ENCODE measurements around the gene CERKL. TPM values are rescaled to one million over a fixed set of nuclear protein-coding genes. Genes with fewer than 3 reads are reported as not detected.

CERKL gene
- total RNA-seq, 1 donor from 2014 or later: not detected

DNA sequence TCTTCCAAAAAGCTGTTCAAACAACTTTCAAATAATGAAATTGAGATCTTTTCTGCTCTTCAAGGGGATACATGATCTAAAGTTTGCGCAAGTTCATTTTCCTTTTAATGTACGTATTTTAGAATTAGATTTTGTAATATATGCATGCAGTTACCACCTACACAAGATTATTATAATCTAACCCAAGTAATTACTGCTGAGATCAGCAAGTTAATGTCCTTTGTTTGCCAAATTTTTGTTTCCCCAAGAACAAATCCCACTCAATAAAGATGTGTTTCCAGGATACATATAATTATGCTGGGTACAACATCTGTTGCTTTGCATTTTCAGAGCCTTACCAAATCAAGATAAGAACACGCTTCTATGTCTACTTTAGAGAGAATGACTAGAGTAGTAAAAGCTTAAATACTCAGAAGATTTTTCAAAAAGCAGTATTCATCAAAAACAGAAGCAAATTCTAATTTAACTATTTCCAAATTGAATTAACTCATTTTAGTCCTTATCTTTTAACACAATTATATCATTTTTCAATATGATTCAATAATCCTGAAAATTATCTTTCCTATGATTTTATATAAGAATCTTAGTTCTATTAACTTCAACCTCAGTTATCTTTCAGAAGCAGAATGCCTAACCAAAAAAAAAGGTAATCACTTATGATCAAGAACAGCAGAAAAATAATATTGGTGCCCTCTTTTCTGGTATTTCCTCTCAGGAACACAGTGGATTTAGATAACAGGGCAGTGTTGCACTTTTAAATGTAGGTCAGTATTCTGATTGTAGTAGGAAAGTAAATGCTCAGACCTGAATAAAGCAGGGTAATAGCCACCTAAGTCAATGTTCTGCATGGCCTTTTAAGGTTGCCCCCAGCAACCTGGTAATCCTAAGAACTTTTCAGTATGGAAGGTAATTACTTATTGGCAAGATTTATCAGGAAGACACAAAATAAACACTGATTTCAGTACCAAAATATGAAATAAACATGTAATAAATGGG, 28.0 kb downstream of the CERKL start:
- DNase-seq (ENCODE audit: extremely low read depth, low read depth, low spot score): no peak

DNA sequence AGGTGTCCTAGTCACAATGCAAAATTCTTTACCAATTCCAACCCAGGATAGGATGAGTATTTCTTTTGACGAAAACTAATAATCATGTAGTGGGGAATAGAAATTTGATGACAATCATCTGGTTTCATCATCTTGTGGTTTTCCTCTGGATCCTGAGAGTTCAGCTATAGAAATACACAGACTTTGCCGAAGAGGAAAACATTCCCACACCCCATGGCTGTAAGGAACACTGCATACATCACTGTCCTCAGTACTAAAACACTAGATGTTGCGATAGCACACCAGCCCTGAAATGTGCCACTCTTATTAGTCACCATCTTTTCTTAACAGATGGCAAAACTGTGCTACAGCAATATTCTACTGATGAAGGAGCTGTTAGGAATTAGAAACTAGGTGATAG, 29.4 kb downstream of the CERKL start:
- no peak for DNase-seq (ENCODE audit: extremely low read depth, low read depth, low spot score)

DNA sequence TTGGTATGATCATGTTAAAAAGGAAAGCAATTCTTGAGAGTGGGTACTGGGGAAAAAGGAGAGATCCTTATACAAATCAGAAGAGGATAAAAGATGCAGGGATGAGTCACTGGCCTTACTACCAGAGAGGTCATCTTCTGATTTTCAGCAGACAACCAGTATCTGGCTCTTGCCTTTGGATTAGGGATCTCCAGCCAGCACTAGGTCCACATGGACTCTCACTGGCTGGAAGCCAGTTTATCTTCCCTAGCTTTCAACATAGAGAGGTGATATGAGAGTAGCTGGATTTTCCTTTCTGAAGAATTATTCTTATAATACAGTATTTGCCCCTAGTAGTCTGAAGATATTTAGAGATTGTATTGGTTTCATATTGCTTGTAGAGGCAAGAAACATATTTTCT, 30.2 kb downstream of the CERKL start:
- no peak for DNase-seq (ENCODE audit: extremely low read depth, low read depth, low spot score)

DNA sequence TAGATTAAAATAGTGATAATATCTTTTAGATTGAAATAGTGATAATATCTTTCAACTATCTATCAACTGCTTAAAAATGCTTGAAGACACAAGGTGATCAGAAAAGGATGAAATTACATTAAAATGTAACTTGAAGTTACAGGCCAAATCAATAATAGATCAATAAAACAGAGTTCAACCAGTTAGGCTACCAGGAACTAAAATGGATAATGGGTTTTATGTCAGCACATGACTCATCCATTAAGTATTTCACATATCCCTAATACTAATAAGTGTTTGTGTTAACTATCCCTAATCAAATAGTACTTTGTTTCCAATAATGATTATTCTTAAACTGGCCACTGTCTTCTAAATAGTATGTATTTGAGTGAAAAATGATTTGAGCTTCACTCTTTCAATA, 33.7 kb downstream of the CERKL start:
- no peak for DNase-seq (ENCODE audit: extremely low read depth, low read depth, low spot score)

DNA sequence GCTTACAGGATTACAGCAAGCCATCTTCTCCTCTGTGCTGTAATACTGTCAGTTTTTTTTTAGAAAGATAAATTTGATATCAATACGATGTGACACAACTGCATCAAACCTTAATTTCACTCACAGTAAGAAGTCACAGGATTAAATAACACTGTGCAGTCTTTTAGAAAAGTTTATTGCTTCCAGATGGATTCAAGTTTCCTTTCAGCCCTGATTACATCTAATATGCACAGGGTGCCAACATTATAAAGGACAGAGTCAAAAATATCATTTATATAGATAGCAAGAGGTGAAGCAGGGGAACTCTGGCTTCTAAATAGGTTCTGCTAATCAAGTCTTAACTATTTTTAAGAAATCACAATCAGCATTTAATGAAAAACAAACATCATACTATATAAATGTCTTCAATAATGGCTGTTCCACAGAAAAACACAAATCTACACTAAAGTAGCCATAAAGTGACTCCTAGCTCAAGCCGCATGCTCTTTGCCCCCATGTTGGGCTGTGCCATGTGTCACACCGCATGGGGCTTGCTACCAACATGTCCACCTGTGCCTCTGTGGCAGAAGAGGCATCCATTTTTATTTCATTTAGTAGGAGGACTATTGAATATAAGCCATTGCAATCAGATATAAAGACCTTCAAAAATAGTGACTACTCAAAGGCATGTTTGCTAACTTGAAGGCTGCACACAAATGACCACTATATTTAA, 35.0 kb downstream of the CERKL start:
- DNase-seq (ENCODE audit: extremely low read depth, low read depth, low spot score): no peak

DNA sequence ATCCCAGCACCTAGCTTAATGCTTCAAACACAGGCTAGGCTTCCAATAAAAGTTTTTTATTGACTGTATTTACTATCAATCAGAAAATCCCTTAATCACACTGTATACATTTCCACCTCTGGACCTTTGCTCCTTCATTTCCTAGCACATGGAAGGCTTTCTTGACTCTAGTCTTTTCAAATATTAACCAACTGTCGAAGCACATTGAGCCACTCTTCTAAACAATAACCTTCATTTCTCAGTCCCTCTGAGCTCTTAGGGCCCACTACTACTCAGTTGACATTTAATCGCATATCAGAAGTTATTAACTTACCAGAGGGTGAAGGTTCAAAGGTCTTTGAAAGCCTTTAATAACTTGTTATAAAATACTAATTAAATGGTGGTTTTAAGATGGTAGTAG, 37.4 kb downstream of the CERKL start:
- no peak for DNase-seq (ENCODE audit: extremely low read depth, low read depth, low spot score)

DNA sequence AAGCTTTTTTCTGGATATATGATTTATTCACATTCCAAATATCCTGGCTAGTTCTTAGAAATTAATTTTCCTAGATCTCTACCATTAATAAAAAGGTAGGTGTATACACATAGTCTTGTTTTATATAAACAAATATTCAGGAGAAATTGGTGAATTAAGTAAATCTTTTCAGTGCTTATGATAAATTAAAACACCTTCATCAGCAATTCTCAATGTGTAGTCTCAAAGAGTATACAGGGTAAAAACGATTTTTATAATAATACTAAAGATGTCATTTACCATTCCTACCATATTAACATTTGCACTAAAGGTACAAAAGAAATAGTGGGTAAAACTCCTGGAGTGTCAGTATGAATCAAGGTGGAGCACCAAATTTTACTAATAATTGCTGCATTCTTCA, 40.2 kb downstream of the CERKL start:
- no peak for DNase-seq (ENCODE audit: extremely low read depth, low read depth, low spot score)

DNA sequence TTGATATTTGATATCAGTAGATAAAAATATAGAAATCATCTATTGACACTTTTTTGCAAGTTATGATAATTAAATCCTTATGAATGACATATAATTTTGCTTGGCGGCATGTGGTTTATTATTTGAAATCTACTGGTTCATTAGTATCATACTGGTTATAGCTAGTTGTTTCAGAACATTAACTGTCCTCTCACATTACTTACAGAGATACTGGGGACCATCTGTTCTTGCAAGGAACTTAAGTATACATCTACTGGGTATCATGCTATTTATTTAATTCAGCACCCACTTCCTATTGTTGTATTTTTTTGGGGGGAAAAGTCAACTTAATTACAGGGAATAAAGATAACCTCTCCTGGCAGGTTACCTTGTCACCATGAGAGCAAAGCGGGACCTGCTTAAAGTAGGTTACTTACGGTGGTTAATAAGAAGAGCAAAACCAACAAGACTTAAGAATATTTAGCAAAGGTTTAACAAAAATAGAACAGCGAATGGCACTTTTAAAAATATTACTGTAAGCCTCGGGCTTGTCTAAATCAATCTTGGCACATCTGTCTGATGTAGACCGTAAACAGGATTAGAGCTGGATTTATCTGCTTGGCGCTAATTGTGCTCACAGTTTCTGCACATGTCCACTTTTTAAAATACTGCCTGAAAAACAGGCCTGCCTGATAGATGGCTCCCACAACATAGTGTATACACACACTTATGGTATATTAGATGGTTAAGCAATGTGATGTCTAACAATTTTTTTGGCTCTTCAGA, 41.8 kb downstream of the CERKL start:
- DNase-seq (ENCODE audit: extremely low read depth, low read depth, low spot score): no peak

DNA sequence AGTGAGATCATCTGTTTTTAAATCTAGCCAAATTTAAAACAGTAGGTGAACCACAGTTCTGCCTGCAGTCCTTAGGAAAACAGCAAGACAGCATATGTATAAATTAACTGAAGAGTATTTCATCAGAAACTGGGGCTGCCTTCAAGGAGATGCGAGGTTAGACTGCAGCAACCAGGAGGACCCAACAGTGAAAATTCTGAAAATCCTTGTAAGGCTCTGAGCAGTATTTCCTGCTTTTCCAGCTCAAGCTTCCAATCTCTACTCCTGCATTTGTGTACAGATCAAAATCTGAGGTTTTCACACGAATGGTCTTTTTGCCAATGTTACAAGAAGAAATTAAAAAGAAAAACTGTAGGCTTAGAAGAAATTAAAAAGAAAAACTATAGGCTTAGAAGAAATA, 43.7 kb downstream of the CERKL start:
- DNase-seq (ENCODE audit: extremely low read depth, low read depth, low spot score): no peak

DNA sequence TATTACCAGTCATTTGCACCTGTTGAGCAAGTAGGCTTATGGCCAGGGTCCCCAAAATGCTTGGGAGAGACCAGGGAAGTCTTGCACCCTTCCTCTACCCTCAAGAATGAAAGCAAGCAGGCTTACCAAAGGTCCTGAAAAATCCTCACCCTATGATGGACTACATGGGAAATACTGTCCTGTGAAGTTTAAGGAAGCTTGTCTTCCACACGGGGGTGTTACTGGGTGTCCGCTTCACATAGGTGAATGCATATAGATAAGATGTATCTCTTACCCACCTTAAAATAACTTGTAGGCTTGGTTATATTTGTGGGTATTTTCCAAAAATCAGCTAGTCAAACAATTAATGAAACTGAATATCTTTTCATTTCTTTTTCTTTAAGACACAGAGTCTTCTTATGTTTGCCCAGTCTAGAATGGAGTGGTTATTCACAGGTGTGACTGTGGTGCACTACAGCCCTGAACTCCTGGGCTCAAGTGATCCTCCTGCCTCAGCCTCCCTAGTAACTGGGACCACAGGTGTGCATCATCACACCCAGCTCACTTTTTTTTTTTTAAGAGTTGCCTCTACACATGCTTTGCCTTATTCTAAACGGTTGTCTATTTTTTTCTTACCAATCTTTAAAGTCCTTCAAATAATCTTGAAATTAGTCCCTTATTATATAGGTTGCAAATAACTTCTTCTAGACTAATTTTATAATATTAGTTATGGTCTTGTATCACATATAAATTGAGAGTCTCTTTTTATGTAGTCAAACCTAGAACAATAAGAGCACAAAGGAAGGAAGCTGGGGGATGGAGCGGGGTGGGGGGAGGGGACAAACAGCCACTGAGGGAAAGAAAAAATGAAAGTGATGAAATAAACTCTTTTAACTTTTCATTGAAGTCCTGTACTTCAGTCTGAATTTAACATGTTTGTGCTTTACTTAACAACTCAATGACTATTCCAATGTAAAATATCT, 49.0 kb downstream of the CERKL start:
- DNase-seq (ENCODE audit: extremely low read depth, low read depth, low spot score): no peak

DNA sequence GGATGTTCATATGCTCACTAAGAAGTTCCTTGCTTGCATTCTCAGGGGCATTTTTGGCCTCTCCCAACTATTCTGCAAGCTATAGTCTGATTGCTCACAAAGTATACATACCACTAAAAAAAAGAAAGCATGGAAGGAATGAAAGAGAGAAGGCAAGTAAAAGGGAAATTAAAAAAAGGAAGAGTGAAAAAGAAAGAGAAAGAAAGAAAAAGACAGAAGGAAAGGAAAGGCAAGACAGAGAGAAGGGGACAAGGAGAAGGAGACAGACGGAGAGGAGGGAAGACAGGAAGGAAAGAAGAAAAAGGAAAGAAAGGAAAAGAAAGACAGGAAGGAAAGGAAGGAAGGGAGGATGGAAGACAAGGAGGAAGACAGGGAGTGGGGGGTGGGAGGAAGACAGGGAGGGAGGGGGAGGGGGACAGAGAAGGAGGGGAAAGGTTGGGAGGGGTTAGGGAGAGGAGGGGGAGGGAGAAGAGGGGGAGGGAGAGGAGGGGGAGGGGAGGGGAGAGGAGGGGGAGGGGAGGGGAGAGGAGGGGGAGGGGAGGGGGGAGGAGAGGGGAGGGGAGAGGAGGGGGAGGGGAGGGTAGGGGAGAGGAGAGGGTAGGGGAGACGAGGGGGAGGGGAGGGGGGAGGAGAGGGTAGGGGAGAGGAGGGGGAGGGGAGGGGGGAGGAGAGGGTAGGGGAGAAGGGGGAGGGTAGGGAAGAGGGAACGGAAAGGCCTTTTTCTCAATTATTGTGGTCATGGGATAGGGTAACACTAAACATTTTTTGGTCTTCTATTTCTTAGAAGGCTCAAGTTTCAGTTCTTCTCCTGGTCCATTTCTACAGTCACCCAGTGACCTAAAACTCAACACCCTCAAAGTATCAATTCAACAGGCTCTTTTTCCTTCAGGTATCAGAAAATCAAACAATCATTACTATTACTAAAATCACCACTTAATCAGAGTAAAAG, 50.7 kb downstream of the CERKL start:
- DNase-seq (ENCODE audit: extremely low read depth, low read depth, low spot score): no peak

DNA sequence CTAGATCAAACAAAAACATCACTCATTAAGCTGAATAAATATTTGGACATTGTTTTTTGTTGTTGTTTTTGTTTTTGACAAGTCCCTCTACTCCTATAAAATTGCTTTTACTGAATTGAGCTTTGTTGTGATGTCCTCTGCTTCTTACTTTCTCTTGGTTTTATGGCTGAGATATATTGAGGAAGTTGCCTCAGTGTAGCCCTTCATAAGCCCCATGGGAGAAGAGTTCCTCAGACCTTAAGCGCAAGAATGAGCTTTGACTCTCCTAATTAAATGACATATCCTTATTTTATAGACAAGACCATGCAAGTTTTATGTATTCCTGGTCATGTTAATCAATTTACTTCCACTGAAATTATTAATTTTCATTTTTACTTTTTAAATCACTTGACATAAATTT, 54.9 kb downstream of the CERKL start:
- DNase-seq (ENCODE audit: extremely low read depth, low read depth, low spot score): no peak

DNA sequence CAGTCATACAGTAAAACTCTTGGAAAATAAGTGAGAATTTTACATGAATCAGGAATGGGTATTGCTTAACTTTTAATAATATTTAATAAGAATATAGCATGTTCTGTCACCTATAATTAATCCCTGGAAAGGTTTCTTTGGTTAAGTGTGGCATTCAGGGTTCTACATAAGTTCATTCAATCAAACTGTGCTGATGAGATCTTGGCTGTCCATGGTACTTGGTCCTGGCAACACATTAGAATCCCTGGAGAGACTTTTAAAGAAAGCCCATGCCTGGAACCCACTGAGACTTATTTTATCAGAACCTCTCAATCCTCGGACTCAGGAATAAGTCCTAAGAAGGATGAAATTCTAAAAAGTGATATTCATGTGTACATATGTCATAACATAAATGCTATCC, 60.3 kb downstream of the CERKL start:
- DNase-seq (ENCODE audit: extremely low read depth, low read depth, low spot score): no peak

DNA sequence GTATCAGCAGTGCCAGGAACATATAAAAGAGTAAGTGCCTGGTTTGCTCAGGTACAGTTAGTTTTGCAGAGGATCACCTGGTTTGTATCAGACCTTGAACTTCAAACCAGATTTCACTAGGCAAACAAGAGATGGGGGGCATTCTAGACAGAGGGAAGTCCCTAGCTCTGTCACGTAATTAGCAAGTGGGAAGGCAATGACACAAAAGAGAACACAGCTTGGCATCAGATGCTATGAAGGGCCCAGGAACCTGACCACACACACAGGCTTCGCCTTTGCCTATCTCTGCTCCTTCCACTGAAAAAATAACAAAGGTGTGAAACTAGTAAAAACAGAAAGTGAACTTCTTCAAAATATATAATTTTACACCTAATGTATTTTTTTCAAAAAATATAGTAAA, 62.6 kb downstream of the CERKL start:
- no peak for DNase-seq (ENCODE audit: extremely low read depth, low read depth, low spot score)

DNA sequence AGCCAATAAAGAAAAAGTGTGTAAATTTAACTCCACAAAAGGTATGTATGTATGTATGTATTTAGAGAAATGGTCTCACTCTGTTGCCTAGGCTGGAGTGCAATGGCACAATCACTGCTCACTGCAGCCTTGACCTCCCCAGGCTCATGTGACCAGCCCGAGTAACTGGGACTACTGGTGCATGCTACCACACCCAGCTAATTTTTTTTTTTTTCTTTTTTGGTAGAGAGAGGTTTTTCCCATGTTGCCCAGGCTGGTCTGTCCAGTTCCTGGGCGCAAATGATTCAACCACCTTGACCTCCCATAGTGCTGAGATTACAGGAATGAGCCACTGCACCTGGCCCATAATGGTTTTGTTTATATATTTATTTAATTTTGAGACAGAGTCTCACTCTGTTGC, 67.1 kb downstream of the CERKL start:
- no peak for DNase-seq (ENCODE audit: extremely low read depth, low read depth, low spot score)

DNA sequence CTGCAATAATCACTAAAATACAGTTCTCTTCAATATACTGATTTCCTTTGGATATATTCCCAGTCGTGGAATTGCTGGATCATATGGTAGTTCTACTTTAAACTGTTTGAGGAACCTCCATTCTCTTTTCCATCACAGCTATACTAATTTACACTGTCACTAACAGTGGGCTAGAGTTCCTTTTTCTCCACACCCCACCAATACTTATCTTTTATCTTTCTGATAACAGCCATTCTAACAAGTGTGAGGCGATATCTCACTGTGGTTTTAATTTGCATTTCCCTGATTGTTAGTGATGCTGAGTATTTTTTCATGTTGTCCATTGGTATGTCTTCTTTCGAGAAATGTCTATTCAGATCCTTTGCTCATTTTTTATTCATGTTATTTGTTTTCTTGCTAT, 68.4 kb downstream of the CERKL start:
- no peak for DNase-seq (ENCODE audit: extremely low read depth, low read depth, low spot score)

DNA sequence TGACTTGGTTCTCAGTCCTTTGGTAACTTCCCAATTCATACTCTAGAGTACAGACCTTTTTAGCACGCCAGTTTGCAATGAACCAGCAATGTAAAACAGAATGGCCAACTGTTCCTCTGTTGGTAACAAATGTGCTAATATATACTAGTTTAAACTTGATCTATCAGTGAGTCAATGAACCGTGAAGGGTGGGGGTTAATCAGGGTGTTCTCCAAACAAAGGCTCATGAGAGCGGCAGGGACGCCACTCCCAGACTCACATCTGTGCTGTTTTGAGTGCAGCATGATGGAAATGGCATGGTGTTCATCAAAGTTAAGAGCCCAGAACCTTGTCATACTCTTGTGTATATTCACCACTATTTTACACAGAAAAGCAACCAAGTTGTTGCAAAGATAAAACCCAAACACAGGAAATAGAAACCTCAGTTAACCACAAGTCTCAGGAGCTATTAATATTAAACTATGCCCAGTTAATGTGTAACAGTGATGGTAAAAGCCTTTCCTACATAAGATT, 70.3 kb downstream of the CERKL start:
- DNase-seq (ENCODE audit: extremely low read depth, low read depth, low spot score): no peak

DNA sequence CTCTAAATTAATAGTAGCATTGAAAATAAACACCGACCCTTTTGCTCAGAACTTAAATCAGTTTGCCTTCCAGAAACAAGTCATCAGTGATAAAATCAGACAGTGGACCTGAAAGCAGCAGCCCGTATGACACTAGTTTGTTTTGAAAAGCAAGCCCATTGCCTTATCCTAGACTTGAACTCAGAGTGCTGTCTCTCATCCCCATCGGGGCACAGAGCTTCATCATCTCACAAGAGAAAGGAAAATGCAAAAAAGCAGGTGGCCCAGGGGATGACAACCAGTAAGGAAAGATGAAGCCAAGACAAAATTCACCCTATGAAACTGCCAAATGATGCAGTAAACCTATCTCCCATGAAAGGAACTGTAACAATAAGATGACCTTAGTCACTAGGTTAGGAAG, 71.2 kb downstream of the CERKL start:
- DNase-seq (ENCODE audit: extremely low read depth, low read depth, low spot score): no peak

DNA sequence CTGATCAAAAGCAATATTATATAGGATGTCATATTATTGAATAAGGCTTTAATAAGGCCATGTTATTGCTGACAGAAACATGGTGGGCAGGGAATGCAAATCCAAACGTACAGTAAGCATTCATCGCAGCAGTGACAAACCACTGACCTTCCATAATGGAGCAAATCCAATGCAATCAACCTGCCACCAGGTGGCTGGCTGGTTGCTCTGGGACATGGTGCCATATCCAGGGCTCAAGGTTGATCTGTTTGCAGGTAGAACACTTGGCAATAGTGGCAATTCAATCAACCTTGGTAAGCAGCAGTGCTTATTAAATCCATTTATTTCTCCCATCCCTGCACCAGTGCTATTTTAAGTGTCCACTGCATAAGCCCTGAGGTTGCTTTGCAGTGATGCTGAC, 75.4 kb downstream of the CERKL start:
- DNase-seq (ENCODE audit: extremely low read depth, low read depth, low spot score): no peak
